GM23338 (cell line): ENCODE data around the gene RECQL5. TPM values are rescaled to one million over a fixed set of nuclear protein-coding genes. Genes with fewer than 3 reads are reported as not detected.
"Not testable (repeated sequence)": the region's sequence is repeated elsewhere in the genome, so short reads cannot be mapped to it uniquely, and the experiment has no call there.

Source experiments
- ATAC-seq: fragments of 200-7000 bp; cut with Tn5 transposase; 3 replicates; pipeline ENCODE4 v1.9.1; 2020
- DNase-seq: peaks from one replicate; pipeline ENCODE4 v3.0.0-alpha.2; 2015; ENCODE audit warnings: low spot score
- H2AFZ ChIP-seq: fragments of 200-600 bp; sonication (generic); 2 replicates; pipeline ENCODE4 v1.8.0; 2016; ENCODE audit warnings: antibody characterized with exemption, mild to moderate bottlenecking, moderate library complexity
- H3F3A ChIP-seq: fragments of 200-600 bp; sonication (generic); replicated peaks from 2 replicates; pipeline ENCODE4 v1.8.0; 2017; ENCODE audit warnings: antibody characterized with exemption, mixed run types, low read depth
- H3K27ac ChIP-seq: fragments of 200-600 bp; sonication (generic); 2 replicates; pipeline ENCODE4 v1.6.1; 2016; ENCODE audit warnings: low read depth
- H3K27me3 ChIP-seq: fragments of 200-600 bp; sonication (generic); 2 replicates; pipeline ENCODE4 v1.8.0; 2016; ENCODE audit warnings: mild to moderate bottlenecking, mixed run types, moderate library complexity; ENCODE audit not compliant: insufficient read depth
- H3K36me3 ChIP-seq: fragments of 200-600 bp; sonication (generic); 2 replicates; pipeline ENCODE4 v1.8.0; 2016; ENCODE audit warnings: mild to moderate bottlenecking; ENCODE audit not compliant: insufficient read depth
- H3K4me1 ChIP-seq: fragments of 200-600 bp; sonication (generic); 2 replicates; pipeline ENCODE4 v1.8.0; 2016; ENCODE audit warnings: mild to moderate bottlenecking, moderate library complexity; ENCODE audit not compliant: insufficient read depth
- H3K4me2 ChIP-seq: fragments of 200-600 bp; sonication (generic); 2 replicates; pipeline ENCODE4 v1.7.1; 2017; ENCODE audit warnings: mixed run types
- H3K4me3 ChIP-seq: fragments of 200-600 bp; sonication (generic); 2 replicates; pipeline ENCODE4 v1.6.1; 2016; ENCODE audit warnings: mixed run types
- H3K79me2 ChIP-seq: fragments of 200-600 bp; sonication (generic); replicated peaks from 2 replicates; pipeline ENCODE4 v1.8.0; 2017; ENCODE audit warnings: mild to moderate bottlenecking; ENCODE audit not compliant: insufficient read depth
- H3K9me2 ChIP-seq: fragments of 200-600 bp; sonication (generic); 2 replicates; pipeline ENCODE4 v1.8.0; 2017; ENCODE audit not compliant: insufficient read depth
- H4K20me1 ChIP-seq: fragments of 200-600 bp; sonication (generic); replicated peaks from 2 replicates; pipeline ENCODE4 v1.8.0; 2017; ENCODE audit warnings: mild to moderate bottlenecking; ENCODE audit not compliant: insufficient read depth
- H3K27ac Mint-ChIP-seq: 2 replicates; pipeline ENCODE4 v1.8.0; 2020; ENCODE audit warnings: inconsistent platforms, mild to moderate bottlenecking, moderate library complexity, mixed read lengths
- H3K27me3 Mint-ChIP-seq: 3 replicates; pipeline ENCODE4 v1.8.0; 2022; ENCODE audit warnings: low read depth, mild to moderate bottlenecking, moderate library complexity, mixed read lengths, inconsistent platforms; ENCODE audit not compliant: insufficient read depth, poor library complexity
- H3K36me3 Mint-ChIP-seq: 3 replicates; pipeline ENCODE4 v1.8.0; 2021; ENCODE audit warnings: low read depth, mild to moderate bottlenecking, inconsistent platforms, moderate library complexity, mixed read lengths
- H3K4me1 Mint-ChIP-seq: 3 replicates; pipeline ENCODE4 v1.8.0; 2020; ENCODE audit warnings: mild to moderate bottlenecking, inconsistent platforms, mixed read lengths
- H3K4me3 Mint-ChIP-seq: 3 replicates; pipeline ENCODE4 v1.8.0; 2021; ENCODE audit warnings: moderate library complexity, mild to moderate bottlenecking, inconsistent platforms, mixed read lengths
- H3K9me3 Mint-ChIP-seq: 3 replicates; pipeline ENCODE4 v1.8.0; 2020; ENCODE audit warnings: moderate library complexity, mild to moderate bottlenecking, inconsistent platforms, mixed read lengths
- CTCF ChIP-seq, 2 experiments: fragments of 200-600 bp in 1 of 2; sonication (generic) in 1 of 2; conservative IDR thresholded peaks; 2 replicates each; pipeline versions ENCODE4 v1.5.1 to v1.6.1; 2016 to 2017; ENCODE audit warnings: antibody characterized with exemption in 2 of 2, low read depth in 2 of 2, mild to moderate bottlenecking in 2 of 2, moderate library complexity in 1 of 2
- EZH2 ChIP-seq: fragments of 200-600 bp; sonication (generic); IDR thresholded peaks from one replicate; pipeline ENCODE4 v1.8.0; 2017; ENCODE audit warnings: antibody characterized with exemption, mild to moderate bottlenecking, low read depth; ENCODE audit not compliant: unreplicated experiment
- POLR2AphosphoS5 ChIP-seq: IDR thresholded peaks from 2 replicates; pipeline ENCODE4 v1.6.1; 2016; ENCODE audit warnings: antibody characterized with exemption, low read depth
- REST ChIP-seq: IDR thresholded peaks from one replicate; pipeline ENCODE4 v1.6.1; 2018; ENCODE audit warnings: antibody characterized with exemption; ENCODE audit not compliant: unreplicated experiment
- polyA plus RNA-seq: library from polyadenylated mRNA; unstranded; fragments of >200 nt; fragmentation: Nextera tagmentation; extraction: Ambion mirVana; gene quantifications from 2 replicates; pipeline ENCODE4 v1.2.1, GENCODE V29; 2016
- total RNA-seq: library from RNA; depleted of rRNA; stranded (reverse); fragments of >200 nt; shearing (Covaris generic); gene quantifications from 2 replicates; pipeline ENCODE4 v1.2.3, GENCODE V29; 2014

The RECQL5 gene
- total and polyA plus RNA-seq, 2 experiments from 2014 or later: 20.0 to 23.3 TPM

- Mint-ChIP-seq H3K4me1 (no peaks in the 10 kb centered on the region), H3K9me3 (peaks cover 11% of the 10 kb centered on the region), H3K27ac (no peak overlapping the region), H3K4me3 (peak overlapping the region; percentile 59; the same call in 2 of the 3 replicates), H3K27me3 (peaks cover 27% of the 10 kb centered on the region), H3K36me3 (no peaks in the 10 kb centered on the region; the same call in 2 of the 3 replicates)
- peaks cover 11% of the 10 kb centered on the region for H3K27me3 ChIP-seq
- H4K20me1 ChIP-seq: no peaks in the 10 kb centered on the region
- DNase-seq (peak; percentile 43), ATAC-seq (peak; percentile 2)
- H3K79me2 ChIP-seq: no peaks in the 10 kb centered on the region
- H3K27ac ChIP-seq: no peak overlapping the region
- H3K9me2 ChIP-seq: no peaks in the 10 kb centered on the region
- H3K36me3 ChIP-seq: no peaks in the 10 kb centered on the region
- peaks cover 6% of the 10 kb centered on the region for H3K4me1 ChIP-seq
- peak overlapping the region; percentile 71 for H3K4me3 ChIP-seq
- H2AFZ ChIP-seq: no peak overlapping the region
- no peak for TF ChIP-seq POLR2AphosphoS5
- peak overlapping the region; percentile 95 for H3K4me2 ChIP-seq
- no peaks in the 10 kb centered on the region for H3F3A ChIP-seq
Measured at GRCh38 chr17:75588596-75589011, 78.3 kb downstream of the RECQL5 start.

DNA sequence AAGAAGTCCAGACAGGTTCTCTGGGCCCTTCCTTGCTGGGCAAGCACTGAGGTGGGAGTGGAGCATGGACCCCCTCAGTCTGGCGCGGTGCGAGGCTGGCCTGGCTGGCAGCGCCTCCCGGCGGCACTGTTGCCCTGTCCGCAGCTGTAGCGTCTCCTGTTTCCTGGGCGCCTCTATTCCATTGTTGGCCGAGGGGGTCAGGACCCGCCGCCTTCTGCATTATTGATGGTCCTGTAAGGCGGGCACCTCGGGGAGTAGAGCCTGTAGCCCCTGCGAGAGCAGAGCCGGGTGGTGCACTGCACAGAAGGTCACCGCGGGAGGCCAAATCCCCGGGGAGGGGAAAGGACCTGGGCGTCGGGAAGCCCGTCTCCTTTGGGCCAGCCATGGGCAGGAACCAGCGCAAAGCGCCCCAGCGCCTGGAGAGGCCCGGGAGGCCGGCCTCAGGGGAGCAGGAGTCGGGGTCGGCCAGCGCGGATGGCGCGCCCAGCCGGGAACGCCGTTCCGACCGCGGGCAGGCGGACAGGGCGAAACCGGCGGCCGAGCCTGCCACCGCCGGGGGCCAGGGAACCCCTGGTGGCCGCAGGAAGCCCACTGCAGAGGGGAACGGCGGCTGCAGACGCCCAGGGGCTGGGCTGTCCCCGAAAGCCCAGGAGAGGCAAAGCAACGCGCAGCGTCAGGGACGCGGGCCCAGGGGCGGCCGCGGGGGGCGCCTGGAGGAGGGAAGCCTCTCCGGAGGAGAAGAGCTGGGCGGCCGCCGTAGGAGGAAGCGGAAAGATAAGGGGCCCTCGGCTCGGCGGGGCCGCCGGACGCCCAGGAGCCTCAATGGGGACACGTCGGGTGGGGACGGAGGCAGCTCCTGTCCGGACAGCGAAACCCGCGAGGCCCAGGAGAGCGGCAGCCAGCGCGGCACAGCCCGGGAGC is 79.0 kb downstream of the RECQL5 start, which contains the start of gene MYO15B:
Gene MYO15B, plus strand, starts transcription at position 126 of the 921 bp plus-strand sequence. Its CDS starts 258 bp downstream, at position 384.
- DNase-seq (peak; percentile 79), ATAC-seq (peak; percentile 66)
- Histone ChIP-seq H4K20me1 (no peaks in the 10 kb centered on the region), H3K36me3 (no peaks in the 10 kb centered on the region), H3F3A (no peaks in the 10 kb centered on the region), H2AFZ (peak within 1 kb of the TSS; percentile 96), H3K27ac (peak within 1 kb of the TSS; percentile 50; the same call in 1 of the 2 replicates), H3K4me1 (peaks cover 6% of the 10 kb centered on the region), H3K79me2 (no peaks in the 10 kb centered on the region), H3K27me3 (peaks cover 11% of the 10 kb centered on the region), H3K4me2 (peak within 1 kb of the TSS; percentile 95), H3K9me2 (no peaks in the 10 kb centered on the region), H3K4me3 (peak within 1 kb of the TSS; percentile 71)
- no peak for TF ChIP-seq EZH2
- peak; percentile 20 to 70; a peak in 3 of 4 replicates for TF ChIP-seq CTCF (conservative IDR thresholded peaks at IDR 0.05; ENCODE audit: low read depth in 2 of 2)
- no peaks in the 10 kb centered on the region; the same call in 2 of the 3 replicates for H3K36me3 Mint-ChIP-seq
- no peaks in the 10 kb centered on the region for H3K4me1 Mint-ChIP-seq
- H3K4me3 Mint-ChIP-seq: peak within 1 kb of the TSS; percentile 61
- H3K27me3 Mint-ChIP-seq: peaks cover 27% of the 10 kb centered on the region
- peaks cover 11% of the 10 kb centered on the region for H3K9me3 Mint-ChIP-seq
- no peak within 1 kb of the TSS for H3K27ac Mint-ChIP-seq

GRCh38 chr17:75584849-75585175 is 82.1 kb downstream of the RECQL5 start:
- H3K36me3 Mint-ChIP-seq: no peaks in the 10 kb centered on the region; the same call in 2 of the 3 replicates
- no peaks in the 10 kb centered on the region for H3K4me1 Mint-ChIP-seq
- Histone ChIP-seq H3K4me1 (peaks cover 6% of the 10 kb centered on the region), H3K27ac (no peak overlapping the region), H4K20me1 (no peaks in the 10 kb centered on the region), H3K9me2 (no peaks in the 10 kb centered on the region), H3F3A (no peaks in the 10 kb centered on the region), H3K27me3 (peaks cover 8% of the 10 kb centered on the region), H3K4me3 (no peak overlapping the region), H2AFZ (no peak overlapping the region), H3K4me2 (no peak overlapping the region), H3K79me2 (no peaks in the 10 kb centered on the region), H3K36me3 (no peaks in the 10 kb centered on the region)
- H3K4me3 Mint-ChIP-seq: no peak overlapping the region
- H3K27ac Mint-ChIP-seq: no peak overlapping the region
- ATAC-seq: no peak
- no peak for TF ChIP-seq REST
- no peak for DNase-seq
- H3K9me3 Mint-ChIP-seq: peaks cover 14% of the 10 kb centered on the region
- H3K27me3 Mint-ChIP-seq: peaks cover 23% of the 10 kb centered on the region

DNA sequence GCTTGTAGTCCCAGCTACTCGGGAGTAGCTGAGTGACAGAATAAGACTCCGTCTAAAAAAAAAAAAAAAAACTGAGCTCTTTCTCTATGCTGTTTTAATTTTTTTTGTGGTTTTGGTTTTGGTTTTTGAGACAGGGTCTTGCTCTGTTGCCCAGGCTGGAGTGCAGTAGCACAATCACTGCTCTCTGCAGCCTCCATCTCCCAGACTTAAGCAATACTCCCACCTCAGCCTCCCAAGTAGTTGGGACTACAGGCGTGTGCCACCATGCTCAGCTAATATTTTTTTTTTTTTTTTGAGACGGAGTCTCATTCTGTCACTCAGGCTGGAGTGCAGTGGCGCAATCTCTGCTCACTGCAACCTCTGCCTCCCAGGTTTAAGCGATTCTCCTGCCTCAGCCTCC is 83.8 kb downstream of the RECQL5 start:
- H3K4me1 Mint-ChIP-seq, DNase-seq, H3K9me2 ChIP-seq, H3K4me3 Mint-ChIP-seq, H3K36me3 ChIP-seq, H3F3A ChIP-seq, H4K20me1 ChIP-seq, ATAC-seq, H3K27ac ChIP-seq, H3K4me2 ChIP-seq, H3K4me3 ChIP-seq, H2AFZ ChIP-seq, H3K36me3 Mint-ChIP-seq, H3K4me1 ChIP-seq, H3K79me2 ChIP-seq, H3K27me3 ChIP-seq, H3K27ac Mint-ChIP-seq: not testable (repeated sequence)
- Mint-ChIP-seq H3K9me3 (peaks cover 17% of the 10 kb centered on the region), H3K27me3 (peaks cover 18% of the 10 kb centered on the region)
